ENCODE data around the gene TRIM4. TPM values are rescaled to one million over a fixed set of nuclear protein-coding genes. Genes with fewer than 3 reads are reported as not detected.

The TRIM4 gene
- total RNA-seq, 1 donor from 2014 or later, result 5.8 TPM

DNA sequence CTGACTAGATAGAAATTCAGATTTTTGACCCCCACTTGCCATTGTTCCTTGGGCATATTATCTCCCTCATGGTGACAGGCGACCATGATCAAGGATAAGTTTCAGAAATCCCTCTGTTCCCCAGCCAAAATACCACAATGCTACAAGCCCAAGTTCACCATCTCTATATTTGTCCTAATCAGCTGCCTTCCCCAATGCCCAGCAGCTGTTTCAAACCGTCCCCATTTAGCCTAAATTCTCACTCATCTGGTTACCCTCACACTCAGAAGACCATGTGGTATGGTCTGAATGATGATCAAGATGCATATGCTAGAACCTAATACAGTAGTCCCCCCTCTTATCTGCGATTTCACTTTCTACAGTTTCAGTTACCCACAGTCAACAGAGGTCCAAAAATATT, 11.0 kb upstream of the TRIM4 start:
- H3K27ac Mint-ChIP-seq (ENCODE audit: unreplicated experiment), result no peak overlapping the region
- no peaks in the 10 kb centered on the region for H3K27me3 Mint-ChIP-seq (ENCODE audit: unreplicated experiment)
- peaks cover 24% of the 10 kb centered on the region for H3K4me1 Mint-ChIP-seq (ENCODE audit: unreplicated experiment)
- no peaks in the 10 kb centered on the region for H3K36me3 Mint-ChIP-seq (ENCODE audit: low read depth, unreplicated experiment)
- no peaks in the 10 kb centered on the region for H3K9me3 Mint-ChIP-seq (ENCODE audit: unreplicated experiment)
- TF ChIP-seq, protein P1, sequence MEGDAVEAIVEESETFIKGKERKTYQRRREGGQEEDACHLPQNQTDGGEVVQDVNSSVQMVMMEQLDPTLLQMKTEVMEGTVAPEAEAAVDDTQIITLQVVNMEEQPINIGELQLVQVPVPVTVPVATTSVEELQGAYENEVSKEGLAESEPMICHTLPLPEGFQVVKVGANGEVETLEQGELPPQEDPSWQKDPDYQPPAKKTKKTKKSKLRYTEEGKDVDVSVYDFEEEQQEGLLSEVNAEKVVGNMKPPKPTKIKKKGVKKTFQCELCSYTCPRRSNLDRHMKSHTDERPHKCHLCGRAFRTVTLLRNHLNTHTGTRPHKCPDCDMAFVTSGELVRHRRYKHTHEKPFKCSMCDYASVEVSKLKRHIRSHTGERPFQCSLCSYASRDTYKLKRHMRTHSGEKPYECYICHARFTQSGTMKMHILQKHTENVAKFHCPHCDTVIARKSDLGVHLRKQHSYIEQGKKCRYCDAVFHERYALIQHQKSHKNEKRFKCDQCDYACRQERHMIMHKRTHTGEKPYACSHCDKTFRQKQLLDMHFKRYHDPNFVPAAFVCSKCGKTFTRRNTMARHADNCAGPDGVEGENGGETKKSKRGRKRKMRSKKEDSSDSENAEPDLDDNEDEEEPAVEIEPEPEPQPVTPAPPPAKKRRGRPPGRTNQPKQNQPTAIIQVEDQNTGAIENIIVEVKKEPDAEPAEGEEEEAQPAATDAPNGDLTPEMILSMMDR (IDR thresholded peaks at IDR 0.05; ENCODE audit: unreplicated experiment), result no peak
- DNase-seq (ENCODE audit: low spot score), result no peak
- H3K4me3 Mint-ChIP-seq (ENCODE audit: unreplicated experiment), result no peak overlapping the region

DNA sequence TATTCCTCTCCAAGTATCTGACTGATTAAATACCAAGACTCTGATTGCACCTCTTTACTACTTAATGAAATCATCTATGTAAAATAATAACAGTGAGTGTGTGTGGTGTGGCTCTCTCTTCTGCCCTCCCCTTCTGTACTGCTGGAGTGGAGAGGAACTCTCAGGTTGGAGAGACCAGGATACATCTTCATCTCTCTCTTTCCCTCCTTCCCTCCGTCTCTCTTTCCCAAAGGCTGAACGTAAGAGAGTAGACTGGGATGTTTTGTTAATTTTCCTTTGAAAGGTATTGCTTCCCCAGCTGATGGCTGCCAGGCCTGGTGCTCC, 10.4 kb upstream of the TRIM4 start:
- Mint-ChIP-seq H3K27me3 (ENCODE audit: unreplicated experiment) (no peaks in the 10 kb centered on the region), H3K4me1 (ENCODE audit: unreplicated experiment) (peaks cover 24% of the 10 kb centered on the region), H3K9me3 (ENCODE audit: unreplicated experiment) (no peaks in the 10 kb centered on the region), H3K36me3 (ENCODE audit: low read depth, unreplicated experiment) (no peaks in the 10 kb centered on the region), H3K27ac (ENCODE audit: unreplicated experiment) (peak overlapping the region; percentile 85), H3K4me3 (ENCODE audit: unreplicated experiment) (peak overlapping the region; percentile 75)
- no peak for DNase-seq (ENCODE audit: low spot score)
- TF ChIP-seq, protein P1 (IDR thresholded peaks at IDR 0.05; ENCODE audit: unreplicated experiment), result no peak

DNA sequence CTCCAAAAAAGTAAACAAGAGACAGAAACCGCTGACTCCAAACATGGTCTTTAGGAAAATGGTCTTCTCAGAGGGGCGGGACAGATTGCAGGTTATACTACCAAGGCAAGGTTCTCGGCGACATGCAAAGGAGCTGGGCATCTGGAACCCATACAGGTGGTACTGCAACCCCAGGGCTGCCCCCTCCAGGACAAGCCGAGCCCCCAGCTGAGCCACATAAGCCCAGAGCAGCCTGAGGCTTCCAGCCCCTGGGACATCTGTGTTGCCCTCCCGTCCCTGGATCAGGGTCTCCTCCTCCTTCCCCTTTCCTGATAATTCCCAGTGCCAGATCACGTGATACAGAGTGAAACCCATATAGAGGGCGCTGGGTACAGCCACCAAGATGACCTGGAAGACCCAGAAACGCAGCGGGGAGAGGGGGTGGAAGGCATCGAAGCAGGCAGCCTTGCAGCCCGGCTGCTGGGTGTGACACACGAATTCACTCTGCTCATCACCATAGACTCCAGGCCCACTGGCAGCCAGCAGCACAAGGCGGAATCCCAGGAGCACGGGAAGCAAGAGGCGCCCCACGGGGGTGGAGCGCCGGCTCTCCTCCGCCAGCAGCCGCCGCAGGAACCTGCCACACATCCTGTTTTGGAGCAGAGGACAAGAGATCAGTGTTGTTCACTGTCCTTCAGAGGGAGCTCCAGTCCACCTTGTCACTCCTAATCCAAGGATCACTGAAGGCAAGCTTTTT, 9.8 kb upstream of the TRIM4 start, which contains the start of gene GJC3:
Gene GJC3 (minus strand): TSS at position 627 of the 736 bp plus-strand sequence. CDS start 0 bp downstream, at position 627.
- peaks cover 24% of the 10 kb centered on the region for H3K4me1 Mint-ChIP-seq (ENCODE audit: unreplicated experiment)

DNA sequence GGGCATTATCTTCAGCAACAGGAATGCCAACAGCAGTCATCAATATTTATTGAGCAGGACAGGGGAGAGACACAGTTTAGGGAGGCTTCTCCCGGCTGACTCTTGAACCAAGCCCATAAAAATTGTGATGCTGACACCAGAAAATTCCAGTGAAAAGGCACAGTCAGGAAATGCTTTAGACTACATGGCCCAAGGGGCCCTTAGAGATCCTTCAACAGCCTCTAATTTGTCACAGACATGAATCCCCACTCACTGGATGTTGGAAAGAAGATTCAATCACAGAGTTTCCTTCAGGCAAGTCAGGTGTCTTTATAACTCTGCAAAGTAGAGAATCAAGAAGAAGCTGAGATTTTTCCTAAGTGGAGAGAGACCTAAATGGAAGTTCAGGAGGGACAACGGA, 8.9 kb upstream of the TRIM4 start:
- Mint-ChIP-seq H3K4me3 (ENCODE audit: unreplicated experiment) (no peak overlapping the region), H3K4me1 (ENCODE audit: unreplicated experiment) (peaks cover 24% of the 10 kb centered on the region), H3K27me3 (ENCODE audit: unreplicated experiment) (no peaks in the 10 kb centered on the region), H3K27ac (ENCODE audit: unreplicated experiment) (peak overlapping the region; percentile 6), H3K9me3 (ENCODE audit: unreplicated experiment) (no peaks in the 10 kb centered on the region), H3K36me3 (ENCODE audit: low read depth, unreplicated experiment) (peaks cover under 1% of the 10 kb centered on the region)
- no peak for DNase-seq (ENCODE audit: low spot score)
- TF ChIP-seq, protein P1 (IDR thresholded peaks at IDR 0.05; ENCODE audit: unreplicated experiment), result no peak

More for the DNA sequence above, 9.8 kb upstream of the TRIM4 start, which contains the start of gene GJC3:
- DNase-seq (ENCODE audit: low spot score), result peak; percentile 61
- peak within 1 kb of the TSS; percentile 75 for H3K4me3 Mint-ChIP-seq (ENCODE audit: unreplicated experiment)
- H3K27me3 Mint-ChIP-seq (ENCODE audit: unreplicated experiment), result no peaks in the 10 kb centered on the region
- TF ChIP-seq, protein P1 (IDR thresholded peaks at IDR 0.05; ENCODE audit: unreplicated experiment), result no peak
- no peaks in the 10 kb centered on the region for H3K9me3 Mint-ChIP-seq (ENCODE audit: unreplicated experiment)
- H3K27ac Mint-ChIP-seq (ENCODE audit: unreplicated experiment), result peak within 1 kb of the TSS; percentile 85
- no peaks in the 10 kb centered on the region for H3K36me3 Mint-ChIP-seq (ENCODE audit: low read depth, unreplicated experiment)

DNA sequence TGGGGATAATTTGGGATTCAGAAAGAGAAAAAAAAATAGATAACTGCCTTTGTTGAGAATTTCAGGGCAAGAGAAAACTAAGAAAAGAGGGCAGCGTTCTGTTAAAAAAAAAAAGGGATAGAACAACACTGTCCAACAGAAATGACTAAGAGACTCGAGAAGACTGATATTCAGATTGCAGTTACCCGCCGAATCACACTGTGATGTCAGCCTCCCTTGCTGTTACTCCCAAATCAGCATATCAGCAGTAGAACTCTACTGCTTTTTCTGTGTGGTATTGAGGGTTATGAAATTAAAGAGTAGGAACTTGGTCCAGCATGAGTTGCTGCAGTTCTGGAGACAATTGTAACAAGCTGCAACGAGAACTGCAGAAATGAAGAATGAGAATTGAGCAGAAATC, 8.2 kb upstream of the TRIM4 start:
- DNase-seq (ENCODE audit: low spot score), result no peak
- H3K9me3 Mint-ChIP-seq (ENCODE audit: unreplicated experiment), result no peaks in the 10 kb centered on the region
- H3K4me1 Mint-ChIP-seq (ENCODE audit: unreplicated experiment), result peaks cover 24% of the 10 kb centered on the region
- no peak overlapping the region for H3K4me3 Mint-ChIP-seq (ENCODE audit: unreplicated experiment)
- H3K27ac Mint-ChIP-seq (ENCODE audit: unreplicated experiment), result no peak overlapping the region
- H3K36me3 Mint-ChIP-seq (ENCODE audit: low read depth, unreplicated experiment), result peaks cover 5% of the 10 kb centered on the region
- no peaks in the 10 kb centered on the region for H3K27me3 Mint-ChIP-seq (ENCODE audit: unreplicated experiment)
- TF ChIP-seq, protein P1 (IDR thresholded peaks at IDR 0.05; ENCODE audit: unreplicated experiment), result no peak

Measured in endothelial cell (in vitro differentiated cells).